ENCODE data around the gene HPCAL1. TPM values are rescaled to one million over a fixed set of nuclear protein-coding genes. Genes with fewer than 3 reads are reported as not detected.

The HPCAL1 gene
- polyA plus RNA-seq, 1 donor from 2014 or later, result 63.4 TPM

GRCh38 chr2:10366601-10367270 is 64.0 kb downstream of the HPCAL1 start:
- H3K36me3 ChIP-seq (ENCODE audit: insufficient read depth, low read length), result no peaks in the 10 kb centered on the region
- no peaks in the 10 kb centered on the region for H3K9me2 ChIP-seq (ENCODE audit: insufficient read depth, low read length)
- TF ChIP-seq EP300 (conservative IDR thresholded peaks at IDR 0.05; ENCODE audit: poor library complexity, severe bottlenecking), result no peak
- TF ChIP-seq TAF1 (IDR thresholded peaks at IDR 0.05; ENCODE audit: low read depth), result no peak
- TF ChIP-seq, protein P1, sequence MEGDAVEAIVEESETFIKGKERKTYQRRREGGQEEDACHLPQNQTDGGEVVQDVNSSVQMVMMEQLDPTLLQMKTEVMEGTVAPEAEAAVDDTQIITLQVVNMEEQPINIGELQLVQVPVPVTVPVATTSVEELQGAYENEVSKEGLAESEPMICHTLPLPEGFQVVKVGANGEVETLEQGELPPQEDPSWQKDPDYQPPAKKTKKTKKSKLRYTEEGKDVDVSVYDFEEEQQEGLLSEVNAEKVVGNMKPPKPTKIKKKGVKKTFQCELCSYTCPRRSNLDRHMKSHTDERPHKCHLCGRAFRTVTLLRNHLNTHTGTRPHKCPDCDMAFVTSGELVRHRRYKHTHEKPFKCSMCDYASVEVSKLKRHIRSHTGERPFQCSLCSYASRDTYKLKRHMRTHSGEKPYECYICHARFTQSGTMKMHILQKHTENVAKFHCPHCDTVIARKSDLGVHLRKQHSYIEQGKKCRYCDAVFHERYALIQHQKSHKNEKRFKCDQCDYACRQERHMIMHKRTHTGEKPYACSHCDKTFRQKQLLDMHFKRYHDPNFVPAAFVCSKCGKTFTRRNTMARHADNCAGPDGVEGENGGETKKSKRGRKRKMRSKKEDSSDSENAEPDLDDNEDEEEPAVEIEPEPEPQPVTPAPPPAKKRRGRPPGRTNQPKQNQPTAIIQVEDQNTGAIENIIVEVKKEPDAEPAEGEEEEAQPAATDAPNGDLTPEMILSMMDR (IDR thresholded peaks at IDR 0.05; ENCODE audit: poor library complexity, severe bottlenecking), result no peak
- TF ChIP-seq SMC3 (conservative IDR thresholded peaks at IDR 0.05; ENCODE audit: poor library complexity), result no peak
- no peak for TF ChIP-seq EZH2 (IDR thresholded peaks at IDR 0.05; ENCODE audit: borderline replicate concordance, insufficient read depth, low read length, poor library complexity, severe bottlenecking)
- no peak for TF ChIP-seq MXI1 (conservative IDR thresholded peaks at IDR 0.05; ENCODE audit: poor library complexity, severe bottlenecking)
- TF ChIP-seq POLR2AphosphoS5 (IDR thresholded peaks at IDR 0.05), result no peak
- TF ChIP-seq RAD21 (conservative IDR thresholded peaks at IDR 0.05), result no peak
- H2AFZ ChIP-seq (ENCODE audit: low read depth, low read length), result no peak overlapping the region
- H3K4me3 ChIP-seq (ENCODE audit: low read length), result no peak overlapping the region
- no peaks in the 10 kb centered on the region for H4K20me1 ChIP-seq (ENCODE audit: insufficient read depth)
- no peak overlapping the region for H3K4me2 ChIP-seq (ENCODE audit: low read length)
- no peak overlapping the region for H3K9ac ChIP-seq (ENCODE audit: low read length)
- H3F3A ChIP-seq (ENCODE audit: insufficient read depth, low read length, poor library complexity, severe bottlenecking), result no peaks in the 10 kb centered on the region
- no peak overlapping the region for H3K27ac ChIP-seq (ENCODE audit: low read length)
- no peaks in the 10 kb centered on the region for H3K79me2 ChIP-seq (replicated peaks; ENCODE audit: insufficient read depth, low read length)
- H3K9me3 ChIP-seq (ENCODE audit: low read length), result no peaks in the 10 kb centered on the region
- H3K27me3 ChIP-seq (ENCODE audit: insufficient read depth, low read depth, low read length), result no peaks in the 10 kb centered on the region

GRCh38 chr2:10367472-10368439 is 65.1 kb downstream of the HPCAL1 start:
- TF ChIP-seq MXI1 (conservative IDR thresholded peaks at IDR 0.05; ENCODE audit: poor library complexity, severe bottlenecking), result no peak
- TF ChIP-seq, protein P1 (IDR thresholded peaks at IDR 0.05; ENCODE audit: poor library complexity, severe bottlenecking), result no peak
- TF ChIP-seq RAD21 (conservative IDR thresholded peaks at IDR 0.05), result no peak
- TF ChIP-seq POLR2AphosphoS5 (IDR thresholded peaks at IDR 0.05), result no peak
- TF ChIP-seq EZH2 (IDR thresholded peaks at IDR 0.05; ENCODE audit: borderline replicate concordance, insufficient read depth, low read length, poor library complexity, severe bottlenecking), result no peak
- TF ChIP-seq REST (IDR thresholded peaks at IDR 0.05; ENCODE audit: borderline replicate concordance), result no peak
- TF ChIP-seq EP300 (conservative IDR thresholded peaks at IDR 0.05; ENCODE audit: poor library complexity, severe bottlenecking), result no peak
- TF ChIP-seq TAF1 (IDR thresholded peaks at IDR 0.05; ENCODE audit: low read depth), result no peak
- no peak for TF ChIP-seq SMC3 (conservative IDR thresholded peaks at IDR 0.05; ENCODE audit: poor library complexity)

More at GRCh38 chr2:10367472-10368439, 65.1 kb downstream of the HPCAL1 start:
- H3F3A ChIP-seq (ENCODE audit: insufficient read depth, low read length, poor library complexity, severe bottlenecking), result no peaks in the 10 kb centered on the region
- H3K36me3 ChIP-seq (ENCODE audit: insufficient read depth, low read length), result no peaks in the 10 kb centered on the region
- H3K9ac ChIP-seq (ENCODE audit: low read length), result no peak overlapping the region
- no peaks in the 10 kb centered on the region for H3K9me3 ChIP-seq (ENCODE audit: low read length)
- no peak overlapping the region for H3K4me2 ChIP-seq (ENCODE audit: low read length)
- no peaks in the 10 kb centered on the region for H3K79me2 ChIP-seq (replicated peaks; ENCODE audit: insufficient read depth, low read length)
- H3K27me3 ChIP-seq (ENCODE audit: insufficient read depth, low read depth, low read length), result no peaks in the 10 kb centered on the region
- no peak overlapping the region for H3K27ac ChIP-seq (ENCODE audit: low read length)
- no peaks in the 10 kb centered on the region for H3K9me2 ChIP-seq (ENCODE audit: insufficient read depth, low read length)
- H4K20me1 ChIP-seq (ENCODE audit: insufficient read depth), result no peaks in the 10 kb centered on the region
- no peak overlapping the region for H2AFZ ChIP-seq (ENCODE audit: low read depth, low read length)
- no peak overlapping the region for H3K4me3 ChIP-seq (ENCODE audit: low read length)
